ENCODE data around the gene CEP104.

The CEP104 gene

GRCh38 chr1:3868464-3869006, 11.5 kb upstream of the CEP104 start:
- DNase-seq (ENCODE audit: low read depth in 3 of 3) = no peak

GRCh38 chr1:3865606-3866160, 8.7 kb upstream of the CEP104 start:
- DNase-seq (ENCODE audit: low read depth in 3 of 3) = no peak

GRCh38 chr1:3864884-3865283, 7.9 kb upstream of the CEP104 start:
- DNase-seq (ENCODE audit: low read depth in 3 of 3) = no peak

- DNase-seq (ENCODE audit: low read depth in 3 of 3) = no peak
Measured at GRCh38 chr1:3863231-3863935, 6.4 kb upstream of the CEP104 start.

- DNase-seq (ENCODE audit: low read depth in 3 of 3) = no peak
Measured at GRCh38 chr1:3858231-3858981, 1.4 kb upstream of the CEP104 start.

- DNase-seq (ENCODE audit: low read depth in 3 of 3) = no peak
Measured at GRCh38 chr1:3857791-3858129, 749 bp upstream of the CEP104 start.

- DNase-seq (ENCODE audit: low read depth in 3 of 3) = no peak
Measured at GRCh38 chr1:3852711-3853485, 4.1 kb downstream of the CEP104 start.

- DNase-seq (ENCODE audit: low read depth in 3 of 3) = no peak
Measured at GRCh38 chr1:3852091-3852490, 4.9 kb downstream of the CEP104 start.

- DNase-seq (ENCODE audit: low read depth in 3 of 3) = no peak
Measured at GRCh38 chr1:3851292-3851691, 5.7 kb downstream of the CEP104 start.

- no peak for DNase-seq (ENCODE audit: low read depth in 3 of 3)
Measured at GRCh38 chr1:3850857-3851256, 6.2 kb downstream of the CEP104 start.

- DNase-seq (ENCODE audit: low read depth in 3 of 3) = no peak
Measured at GRCh38 chr1:3847081-3847480, 9.9 kb downstream of the CEP104 start.

- DNase-seq (ENCODE audit: low read depth in 3 of 3) = no peak
Measured at GRCh38 chr1:3846541-3846940, 10.5 kb downstream of the CEP104 start.

- DNase-seq (ENCODE audit: low read depth in 3 of 3) = no peak
Measured at GRCh38 chr1:3842912-3843311, 14.1 kb downstream of the CEP104 start.

GRCh38 chr1:3841491-3841890, 15.5 kb downstream of the CEP104 start:
- DNase-seq (ENCODE audit: low read depth in 3 of 3) = no peak

- DNase-seq (ENCODE audit: low read depth in 3 of 3) = no peak
Measured at GRCh38 chr1:3838788-3839187, 18.2 kb downstream of the CEP104 start.

GRCh38 chr1:3837685-3838084, 19.3 kb downstream of the CEP104 start:
- no peak for DNase-seq (ENCODE audit: low read depth in 3 of 3)

- no peak for DNase-seq (ENCODE audit: low read depth in 3 of 3)
Measured at GRCh38 chr1:3837200-3837599, 19.8 kb downstream of the CEP104 start.

- no peak for DNase-seq (ENCODE audit: low read depth in 3 of 3)
Measured at GRCh38 chr1:3836421-3836820, 20.6 kb downstream of the CEP104 start.

- no peak for DNase-seq (ENCODE audit: low read depth in 3 of 3)
Measured at GRCh38 chr1:3834701-3835100, 22.3 kb downstream of the CEP104 start.

- DNase-seq (ENCODE audit: low read depth in 3 of 3) = no peak
Measured at GRCh38 chr1:3831689-3832088, 25.3 kb downstream of the CEP104 start.

GRCh38 chr1:3828391-3828790, 28.6 kb downstream of the CEP104 start:
- no peak for DNase-seq (ENCODE audit: low read depth in 3 of 3)

GRCh38 chr1:3827813-3828307, 29.2 kb downstream of the CEP104 start:
- no peak for DNase-seq (ENCODE audit: low read depth in 3 of 3)
